GM18861 (cell line): ENCODE results near the gene HECW1.
"Not testable (repeated sequence)": the region's sequence is repeated elsewhere in the genome, so short reads cannot be mapped to it uniquely, and the experiment has no call there.

Experiments
- ATAC-seq: cut with Tn5 transposase; IDR thresholded peaks from one replicate; pipeline ENCODE4 v1.9.1; 2021; ENCODE audit not compliant: unreplicated experiment

The HECW1 gene

GRCh38 chr7:43345696-43346095, 233.2 kb downstream of the HECW1 start:
- not testable (repeated sequence) for ATAC-seq

GRCh38 chr7:43351683-43352082, 239.2 kb downstream of the HECW1 start:
- no peak for ATAC-seq

GRCh38 chr7:43353902-43354301, 241.5 kb downstream of the HECW1 start:
- no peak for ATAC-seq

- ATAC-seq: no peak
Observed at GRCh38 chr7:43362652-43363034, 250.2 kb downstream of the HECW1 start.

GRCh38 chr7:43363035-43363791, 250.8 kb downstream of the HECW1 start:
- ATAC-seq: no peak

GRCh38 chr7:43364391-43364790, 251.9 kb downstream of the HECW1 start:
- ATAC-seq: no peak

GRCh38 chr7:43372676-43373355, 260.4 kb downstream of the HECW1 start:
- ATAC-seq: no peak

- ATAC-seq: no peak
Observed at GRCh38 chr7:43377196-43377960, 264.9 kb downstream of the HECW1 start.

- no peak for ATAC-seq
Observed at GRCh38 chr7:43379210-43379609, 266.8 kb downstream of the HECW1 start.

- no peak for ATAC-seq
Observed at GRCh38 chr7:43384616-43385308, 272.3 kb downstream of the HECW1 start.

- ATAC-seq: no peak
Observed at GRCh38 chr7:43385309-43385680, 272.8 kb downstream of the HECW1 start.

GRCh38 chr7:43385856-43386255, 273.4 kb downstream of the HECW1 start:
- ATAC-seq: no peak

GRCh38 chr7:43387932-43388331, 275.5 kb downstream of the HECW1 start:
- ATAC-seq: no peak

- ATAC-seq: no peak
Observed at GRCh38 chr7:43390576-43390975, 278.1 kb downstream of the HECW1 start.

- ATAC-seq: no peak
Observed at GRCh38 chr7:43391518-43391917, 279.1 kb downstream of the HECW1 start.

GRCh38 chr7:43392638-43393330, 280.3 kb downstream of the HECW1 start:
- no peak for ATAC-seq

GRCh38 chr7:43394441-43395130, 282.1 kb downstream of the HECW1 start:
- no peak for ATAC-seq

GRCh38 chr7:43395351-43395750, 282.9 kb downstream of the HECW1 start:
- no peak for ATAC-seq

GRCh38 chr7:43396187-43396740, 283.8 kb downstream of the HECW1 start:
- ATAC-seq: no peak

- ATAC-seq: no peak
Observed at GRCh38 chr7:43398831-43399230, 286.4 kb downstream of the HECW1 start.
